CD4-positive, alpha-beta T cell treated with Interleukin-6 for 4 hours (primary cell): Measurements from ENCODE around the gene CUZD1.

Experiments
- DNase-seq: peaks from one replicate; pipeline ENCODE4 v3.0.0-alpha.2; 2020; ENCODE audit warnings: mixed read lengths

The CUZD1 gene

GRCh38 chr10:122802282-122802681, 43.4 kb downstream of the CUZD1 start:
- no peak for DNase-seq

GRCh38 chr10:122798704-122799231, 46.9 kb downstream of the CUZD1 start:
- DNase-seq, result no peak

GRCh38 chr10:122796796-122797195, 48.9 kb downstream of the CUZD1 start:
- DNase-seq, result no peak

GRCh38 chr10:122795924-122796323, 49.7 kb downstream of the CUZD1 start:
- DNase-seq, result no peak

- DNase-seq, result no peak
Measured at GRCh38 chr10:122786269-122786668, 59.4 kb downstream of the CUZD1 start.

GRCh38 chr10:122782911-122783310, 62.7 kb downstream of the CUZD1 start:
- no peak for DNase-seq
